Small intestine (tissue), 4 donors: ENCODE results near the gene BTBD18. TPM values are rescaled to one million over a fixed set of nuclear protein-coding genes. Genes with fewer than 3 reads are reported as not detected.

Source experiments
- polyA plus RNA-seq, 4 donors: library from polyadenylated mRNA; stranded (reverse) in 3 of 4; unstranded in 1 of 4; fragments of 200-250 nt in 3 of 4; fragments of 120-200 nt in 1 of 4; gene quantifications; one replicate each; pipeline versions ENCODE4 v1.2.1 to v1.2.3, GENCODE V29; 2013
- donor health status: healthy with polysubstance abuse.
- donor health status: Bipolar disorder and iron deficiency.
- donor health status: healthy.

BTBD18 gene
- polyA plus RNA-seq, 4 donors: 0.10 TPM; not detected in 3

Other genes with a start within 250 kb of the BTBD18 start
- 10 to 100 TPM in 2 of 4 donors, 1 to 10 TPM in 1, under 1 TPM in 1; 0.67 to 25.0 (median 7.9) TPM for gene SLC43A1, start 236.1 kb downstream of the BTBD18 start, polyA plus RNA-seq
- gene TIMM10, start 221.1 kb downstream of the BTBD18 start, polyA plus RNA-seq: 10 to 100 TPM; 26.0 to 84.8 (median 60.7) TPM
- gene SMTNL1, start 214.2 kb downstream of the BTBD18 start, polyA plus RNA-seq: under 1 TPM in 1 of 4 donors, not detected in 3; 0.58 TPM
- 10 to 100 TPM; 51.7 to 72.3 (median 58.7) TPM for gene UBE2L6, start 184.1 kb downstream of the BTBD18 start, polyA plus RNA-seq
- 100 to 1,000 TPM in 1 of 4 donors, 10 to 100 TPM in 2, 1 to 10 TPM in 1; 5.4 to 201 (median 20.3) TPM for gene SERPING1, start 154.1 kb downstream of the BTBD18 start, polyA plus RNA-seq
- 1 to 10 TPM in 2 of 4 donors, under 1 TPM in 1, not detected in 1; 0.86 to 2.2 (median 1.4) TPM for gene YPEL4, start 101.9 kb downstream of the BTBD18 start, polyA plus RNA-seq
- 10 to 100 TPM; 10.3 to 14.7 (median 13.0) TPM for gene CLP1, start 94.1 kb downstream of the BTBD18 start, polyA plus RNA-seq
- gene ZDHHC5, start 83.7 kb downstream of the BTBD18 start, polyA plus RNA-seq: 10 to 100 TPM; 19.5 to 46.7 (median 30.6) TPM
- 10 to 100 TPM; 12.4 to 18.4 (median 17.0) TPM for gene MED19, start 39.6 kb downstream of the BTBD18 start, polyA plus RNA-seq
- 100 to 1,000 TPM in 1 of 4 donors, 10 to 100 TPM in 3; 43.4 to 152 (median 81.3) TPM for gene TMX2, start 39.2 kb downstream of the BTBD18 start, polyA plus RNA-seq
- 100 to 1,000 TPM in 3 of 4 donors, 10 to 100 TPM in 1; 78.3 to 148 (median 128) TPM for gene SELENOH, start 10.3 kb downstream of the BTBD18 start, polyA plus RNA-seq
- 100 to 1,000 TPM in 2 of 4 donors, 10 to 100 TPM in 2; 62.2 to 195 (median 119) TPM for gene CTNND1, start 10.0 kb upstream of the BTBD18 start, polyA plus RNA-seq